ENCODE measurements around the gene FREM1. TPM values are rescaled to one million over a fixed set of nuclear protein-coding genes. Genes with fewer than 3 reads are reported as not detected.

The FREM1 gene
- total and polyA plus RNA-seq, 8 donors = 4.6 to 19.8 (median 8.2) TPM

- no peaks in the 10 kb centered on the region for H3K9me3 ChIP-seq
- TF ChIP-seq CTCF (IDR thresholded peaks at IDR 0.05) = no peak
- no peak for FAIRE-seq
- peaks cover 0 to 18% (median 12%) of the 10 kb centered on the region in 3 donors for H3K4me1 ChIP-seq
- no peak for DNase-seq
- no peak overlapping the region for H3K27ac ChIP-seq
- H3K36me3 ChIP-seq = no peaks in the 10 kb centered on the region
- ATAC-seq = no peak
- intact Hi-C loops (cut with DNase I) = no loop called here
- WGBS, 2 donors = 57 to 97% methylated on average over 1 of the region's 1 CpG
- H3K27me3 ChIP-seq = no peaks in the 10 kb centered on the region
- H3K4me3 ChIP-seq = no peak overlapping the region
Observed at GRCh38 chr9:14891332-14891731, 18.9 kb downstream of the FREM1 start.

- no peak for FAIRE-seq
- Histone ChIP-seq H3K9me3 (no peaks in the 10 kb centered on the region), H3K27ac (no peak overlapping the region), H3K4me1 (peaks cover 0 to 18% (median 12%) of the 10 kb centered on the region in 3 donors), H3K27me3 (no peaks in the 10 kb centered on the region), H3K4me3 (no peak overlapping the region), H3K36me3 (no peaks in the 10 kb centered on the region)
- no peak for DNase-seq
- ATAC-seq = peak in 1 of 4 donors; percentile 34
- WGBS, 2 donors = 79 to 82% methylated on average over 3 of the region's 3 CpGs
- TF ChIP-seq CTCF (IDR thresholded peaks at IDR 0.05) = no peak
- intact Hi-C loops (cut with DNase I) = no loop called here
Observed at GRCh38 chr9:14889451-14889850, 20.8 kb downstream of the FREM1 start.

GRCh38 chr9:14888875-14889274 lies 21.4 kb downstream of the FREM1 start:
- WGBS, 2 donors = 15 to 17% methylated on average over 1 of the region's 1 CpG
- Histone ChIP-seq H3K4me1 (peaks cover 0 to 18% (median 12%) of the 10 kb centered on the region in 3 donors), H3K27me3 (no peaks in the 10 kb centered on the region), H3K4me3 (no peak overlapping the region), H3K9me3 (no peaks in the 10 kb centered on the region), H3K27ac (peak overlapping the region in 1 of 4 donors; percentile 31), H3K36me3 (no peaks in the 10 kb centered on the region)
- FAIRE-seq (no peak), ATAC-seq (peak in 2 of 4 donors; percentile 37 to 73), DNase-seq (no peak)
- intact Hi-C loops (cut with DNase I) = no loop called here
- TF ChIP-seq CTCF (IDR thresholded peaks at IDR 0.05) = no peak

GRCh38 chr9:14888272-14888671 lies 22.0 kb downstream of the FREM1 start:
- Histone ChIP-seq H3K27me3 (no peaks in the 10 kb centered on the region), H3K4me1 (peaks cover 0 to 18% (median 12%) of the 10 kb centered on the region in 3 donors), H3K27ac (peak overlapping the region in 1 of 4 donors; percentile 31), H3K9me3 (no peaks in the 10 kb centered on the region), H3K4me3 (no peak overlapping the region), H3K36me3 (no peaks in the 10 kb centered on the region)
- intact Hi-C loops (cut with DNase I) = no loop called here
- DNase-seq (no peak), ATAC-seq (peak; percentile 27 to 57 (median 55)), FAIRE-seq (peak; percentile 47)
- no peak for TF ChIP-seq CTCF (IDR thresholded peaks at IDR 0.05)
- WGBS, 2 donors = 38 to 50% methylated on average over 1 of the region's 1 CpG

GRCh38 chr9:14887149-14887548 lies 23.1 kb downstream of the FREM1 start:
- Histone ChIP-seq H3K4me1 (peaks cover 0 to 18% (median 12%) of the 10 kb centered on the region in 3 donors), H3K36me3 (no peaks in the 10 kb centered on the region), H3K9me3 (no peaks in the 10 kb centered on the region), H3K27me3 (no peaks in the 10 kb centered on the region), H3K4me3 (no peak overlapping the region), H3K27ac (no peak overlapping the region)
- no peak for DNase-seq
- no peak for TF ChIP-seq CTCF (IDR thresholded peaks at IDR 0.05)
- intact Hi-C loops (cut with DNase I) = no loop called here
- peak in 1 of 4 donors; percentile 33 for ATAC-seq
- FAIRE-seq = no peak
- 51% methylated on average over 4 of the region's 4 CpGs for WGBS, 2 donors
